ENCODE data around the gene NDUFS1.

Gene NDUFS1

DNA sequence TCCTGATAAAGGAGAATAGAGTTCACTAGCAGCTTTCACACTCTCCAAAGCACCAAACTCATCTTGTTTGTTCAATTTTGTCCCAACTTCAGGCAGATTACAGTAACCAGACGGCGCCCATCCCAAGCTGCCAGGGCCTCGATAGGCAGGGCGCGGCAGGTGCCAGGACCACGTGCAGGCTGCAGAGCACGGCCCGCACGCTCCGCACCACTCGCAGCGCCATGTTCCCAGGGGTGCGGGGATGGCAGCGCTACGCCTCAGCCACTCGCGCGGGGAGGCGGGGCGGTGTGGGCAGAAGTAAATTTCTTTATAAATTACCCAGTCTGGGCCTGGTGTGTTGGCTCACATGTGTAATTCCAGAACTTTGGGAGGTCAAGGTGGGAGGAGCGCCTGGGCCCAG is 43.0 kb downstream of the NDUFS1 start:
- TF ChIP-seq, protein P1, sequence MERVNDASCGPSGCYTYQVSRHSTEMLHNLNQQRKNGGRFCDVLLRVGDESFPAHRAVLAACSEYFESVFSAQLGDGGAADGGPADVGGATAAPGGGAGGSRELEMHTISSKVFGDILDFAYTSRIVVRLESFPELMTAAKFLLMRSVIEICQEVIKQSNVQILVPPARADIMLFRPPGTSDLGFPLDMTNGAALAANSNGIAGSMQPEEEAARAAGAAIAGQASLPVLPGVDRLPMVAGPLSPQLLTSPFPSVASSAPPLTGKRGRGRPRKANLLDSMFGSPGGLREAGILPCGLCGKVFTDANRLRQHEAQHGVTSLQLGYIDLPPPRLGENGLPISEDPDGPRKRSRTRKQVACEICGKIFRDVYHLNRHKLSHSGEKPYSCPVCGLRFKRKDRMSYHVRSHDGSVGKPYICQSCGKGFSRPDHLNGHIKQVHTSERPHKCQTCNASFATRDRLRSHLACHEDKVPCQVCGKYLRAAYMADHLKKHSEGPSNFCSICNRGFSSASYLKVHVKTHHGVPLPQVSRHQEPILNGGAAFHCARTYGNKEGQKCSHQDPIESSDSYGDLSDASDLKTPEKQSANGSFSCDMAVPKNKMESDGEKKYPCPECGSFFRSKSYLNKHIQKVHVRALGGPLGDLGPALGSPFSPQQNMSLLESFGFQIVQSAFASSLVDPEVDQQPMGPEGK (CRISPR knock-in tag; IDR thresholded peaks at IDR 0.05; ENCODE audit: borderline replicate concordance): no peak
- TF ChIP-seq, protein P2, sequence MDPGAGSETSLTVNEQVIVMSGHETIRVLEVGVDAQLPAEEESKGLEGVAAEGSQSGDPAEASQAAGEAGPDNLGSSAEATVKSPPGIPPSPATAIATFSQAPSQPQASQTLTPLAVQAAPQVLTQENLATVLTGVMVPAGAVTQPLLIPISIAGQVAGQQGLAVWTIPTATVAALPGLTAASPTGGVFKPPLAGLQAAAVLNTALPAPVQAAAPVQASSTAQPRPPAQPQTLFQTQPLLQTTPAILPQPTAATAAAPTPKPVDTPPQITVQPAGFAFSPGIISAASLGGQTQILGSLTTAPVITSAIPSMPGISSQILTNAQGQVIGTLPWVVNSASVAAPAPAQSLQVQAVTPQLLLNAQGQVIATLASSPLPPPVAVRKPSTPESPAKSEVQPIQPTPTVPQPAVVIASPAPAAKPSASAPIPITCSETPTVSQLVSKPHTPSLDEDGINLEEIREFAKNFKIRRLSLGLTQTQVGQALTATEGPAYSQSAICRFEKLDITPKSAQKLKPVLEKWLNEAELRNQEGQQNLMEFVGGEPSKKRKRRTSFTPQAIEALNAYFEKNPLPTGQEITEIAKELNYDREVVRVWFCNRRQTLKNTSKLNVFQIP (CRISPR knock-in tag; IDR thresholded peaks at IDR 0.05; ENCODE audit: borderline replicate concordance, low read depth): no peak
- TF ChIP-seq OSR1 (CRISPR knock-in tag; IDR thresholded peaks at IDR 0.05) (no peak), RARB (CRISPR knock-in tag; IDR thresholded peaks at IDR 0.05) (no peak), ZFP30 (CRISPR knock-in tag; IDR thresholded peaks at IDR 0.05) (no peak), ZC3H10 (CRISPR knock-in tag; IDR thresholded peaks at IDR 0.05) (no peak), BACH2 (CRISPR knock-in tag; IDR thresholded peaks at IDR 0.05; ENCODE audit: borderline replicate concordance) (no peak), ZNF8 (CRISPR knock-in tag; IDR thresholded peaks at IDR 0.05) (no peak), ESRRG (CRISPR knock-in tag; IDR thresholded peaks at IDR 0.05) (no peak)
- TF ChIP-seq, protein P3, sequence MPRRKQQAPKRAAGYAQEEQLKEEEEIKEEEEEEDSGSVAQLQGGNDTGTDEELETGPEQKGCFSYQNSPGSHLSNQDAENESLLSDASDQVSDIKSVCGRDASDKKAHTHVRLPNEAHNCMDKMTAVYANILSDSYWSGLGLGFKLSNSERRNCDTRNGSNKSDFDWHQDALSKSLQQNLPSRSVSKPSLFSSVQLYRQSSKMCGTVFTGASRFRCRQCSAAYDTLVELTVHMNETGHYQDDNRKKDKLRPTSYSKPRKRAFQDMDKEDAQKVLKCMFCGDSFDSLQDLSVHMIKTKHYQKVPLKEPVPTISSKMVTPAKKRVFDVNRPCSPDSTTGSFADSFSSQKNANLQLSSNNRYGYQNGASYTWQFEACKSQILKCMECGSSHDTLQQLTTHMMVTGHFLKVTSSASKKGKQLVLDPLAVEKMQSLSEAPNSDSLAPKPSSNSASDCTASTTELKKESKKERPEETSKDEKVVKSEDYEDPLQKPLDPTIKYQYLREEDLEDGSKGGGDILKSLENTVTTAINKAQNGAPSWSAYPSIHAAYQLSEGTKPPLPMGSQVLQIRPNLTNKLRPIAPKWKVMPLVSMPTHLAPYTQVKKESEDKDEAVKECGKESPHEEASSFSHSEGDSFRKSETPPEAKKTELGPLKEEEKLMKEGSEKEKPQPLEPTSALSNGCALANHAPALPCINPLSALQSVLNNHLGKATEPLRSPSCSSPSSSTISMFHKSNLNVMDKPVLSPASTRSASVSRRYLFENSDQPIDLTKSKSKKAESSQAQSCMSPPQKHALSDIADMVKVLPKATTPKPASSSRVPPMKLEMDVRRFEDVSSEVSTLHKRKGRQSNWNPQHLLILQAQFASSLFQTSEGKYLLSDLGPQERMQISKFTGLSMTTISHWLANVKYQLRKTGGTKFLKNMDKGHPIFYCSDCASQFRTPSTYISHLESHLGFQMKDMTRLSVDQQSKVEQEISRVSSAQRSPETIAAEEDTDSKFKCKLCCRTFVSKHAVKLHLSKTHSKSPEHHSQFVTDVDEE (CRISPR knock-in tag; IDR thresholded peaks at IDR 0.05): no peak
- ATAC-seq: no peak

DNA sequence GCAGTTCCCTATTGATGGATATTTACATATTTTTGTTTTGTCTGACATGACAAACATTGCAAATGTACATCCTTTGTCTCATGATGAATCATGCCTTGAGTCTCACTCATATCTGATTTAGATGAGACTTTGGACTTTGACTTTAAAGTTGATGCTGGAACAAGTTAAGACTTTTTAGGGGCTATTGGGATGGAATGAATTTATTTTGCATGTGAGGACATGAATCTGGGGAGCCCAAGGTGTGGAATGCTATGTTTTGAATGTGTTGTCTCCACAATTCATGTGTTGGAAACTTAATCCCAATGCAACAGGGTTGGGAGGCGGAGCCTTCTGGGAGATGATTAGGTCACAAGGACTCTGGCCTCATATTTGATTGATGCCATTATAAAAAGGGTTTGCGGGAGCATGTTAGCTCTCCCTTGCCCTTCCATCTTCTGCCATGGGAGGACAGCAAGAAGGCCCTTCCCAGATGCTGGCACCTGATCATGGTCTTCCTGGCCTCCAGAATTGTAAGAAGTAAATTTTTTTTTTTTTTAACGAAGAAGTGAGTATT is 44.1 kb downstream of the NDUFS1 start:
- TF ChIP-seq, protein P4, sequence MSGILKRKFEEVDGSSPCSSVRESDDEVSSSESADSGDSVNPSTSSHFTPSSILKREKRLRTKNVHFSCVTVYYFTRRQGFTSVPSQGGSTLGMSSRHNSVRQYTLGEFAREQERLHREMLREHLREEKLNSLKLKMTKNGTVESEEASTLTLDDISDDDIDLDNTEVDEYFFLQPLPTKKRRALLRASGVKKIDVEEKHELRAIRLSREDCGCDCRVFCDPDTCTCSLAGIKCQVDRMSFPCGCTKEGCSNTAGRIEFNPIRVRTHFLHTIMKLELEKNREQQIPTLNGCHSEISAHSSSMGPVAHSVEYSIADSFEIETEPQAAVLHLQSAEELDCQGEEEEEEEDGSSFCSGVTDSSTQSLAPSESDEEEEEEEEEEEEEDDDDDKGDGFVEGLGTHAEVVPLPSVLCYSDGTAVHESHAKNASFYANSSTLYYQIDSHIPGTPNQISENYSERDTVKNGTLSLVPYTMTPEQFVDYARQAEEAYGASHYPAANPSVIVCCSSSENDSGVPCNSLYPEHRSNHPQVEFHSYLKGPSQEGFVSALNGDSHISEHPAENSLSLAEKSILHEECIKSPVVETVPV (CRISPR knock-in tag; IDR thresholded peaks at IDR 0.05): no peak
- TF ChIP-seq, protein P1 (CRISPR knock-in tag; IDR thresholded peaks at IDR 0.05; ENCODE audit: borderline replicate concordance): no peak
- TF ChIP-seq ZFP3 (CRISPR knock-in tag; IDR thresholded peaks at IDR 0.05): no peak
- TF ChIP-seq SNAI2 (CRISPR knock-in tag; IDR thresholded peaks at IDR 0.05): no peak
- TF ChIP-seq OSR1 (CRISPR knock-in tag; IDR thresholded peaks at IDR 0.05): no peak
- TF ChIP-seq, protein P3 (CRISPR knock-in tag; IDR thresholded peaks at IDR 0.05): no peak
- TF ChIP-seq ISL1 (CRISPR knock-in tag; IDR thresholded peaks at IDR 0.05): no peak
- no peak for TF ChIP-seq ZNF70 (CRISPR knock-in tag; IDR thresholded peaks at IDR 0.05)
- TF ChIP-seq, protein P2 (CRISPR knock-in tag; IDR thresholded peaks at IDR 0.05; ENCODE audit: borderline replicate concordance, low read depth): no peak

More for the DNA sequence above, 44.1 kb downstream of the NDUFS1 start:
- no peak for ATAC-seq
